HG03442 (cell line): ENCODE data around the gene GDPD1.
"Not testable (repeated sequence)": the region's sequence is repeated elsewhere in the genome, so short reads cannot be mapped to it uniquely, and the experiment has no call there.

ENCODE experiments used
- ATAC-seq: cut with Tn5 transposase; IDR thresholded peaks from one replicate; pipeline ENCODE4 v1.9.1; 2021; ENCODE audit warnings: mild to moderate bottlenecking, moderate library complexity; ENCODE audit not compliant: unreplicated experiment

GDPD1 gene

GRCh38 chr17:59311051-59311468, 90.7 kb downstream of the GDPD1 start:
- ATAC-seq, result no peak

DNA sequence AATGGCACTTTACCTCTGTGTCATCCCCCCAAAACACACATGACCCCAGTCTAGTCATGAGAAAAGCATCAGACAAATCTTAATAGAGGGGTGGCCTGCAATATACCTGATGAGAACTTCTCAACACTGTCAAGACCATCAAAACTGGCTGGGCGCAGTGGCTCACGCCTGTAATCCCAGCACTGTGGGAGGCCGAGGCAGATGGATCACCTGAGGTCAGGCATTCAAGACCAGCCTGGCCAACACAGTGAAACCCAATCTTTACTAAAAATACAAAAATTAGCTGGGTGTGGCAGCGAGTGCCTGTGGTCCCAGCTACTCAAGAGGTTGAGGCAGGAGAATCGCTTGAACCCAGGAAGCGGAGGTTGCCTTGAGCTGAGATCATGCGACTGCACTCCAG, 91.2 kb downstream of the GDPD1 start:
- not testable (repeated sequence) for ATAC-seq

DNA sequence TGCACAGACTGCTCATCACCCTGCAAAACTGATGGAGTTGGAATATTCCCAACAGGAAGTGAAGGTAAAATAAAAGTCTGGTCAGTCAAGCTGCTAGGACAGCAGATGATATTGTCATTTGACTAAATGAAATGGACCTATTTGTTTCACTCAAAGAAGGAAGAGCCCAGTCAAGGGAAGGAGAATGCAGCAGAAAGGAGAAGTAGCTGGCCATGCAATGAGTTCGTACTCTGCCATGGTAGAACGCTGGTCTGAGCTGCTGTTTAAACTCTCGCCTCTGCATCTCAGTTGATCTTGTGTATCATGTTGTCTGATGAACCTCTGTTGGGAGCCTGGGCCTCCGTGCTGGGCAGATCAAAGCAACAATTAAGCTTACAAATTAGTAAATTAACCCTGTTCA, 95.6 kb downstream of the GDPD1 start:
- no peak for ATAC-seq
